ENCODE data around the gene NEFH.

The NEFH gene

GRCh38 chr22:29442976-29443375 lies 37.0 kb upstream of the NEFH start:
- peak; percentile 21 for DNase-seq (ENCODE audit: low read depth)
- TF ChIP-seq CTCF (conservative IDR thresholded peaks at IDR 0.05; ENCODE audit: low read depth, low read length): no peak
- no peak overlapping the region for H3K4me3 ChIP-seq (ENCODE audit: low read depth, low read length)

DNA sequence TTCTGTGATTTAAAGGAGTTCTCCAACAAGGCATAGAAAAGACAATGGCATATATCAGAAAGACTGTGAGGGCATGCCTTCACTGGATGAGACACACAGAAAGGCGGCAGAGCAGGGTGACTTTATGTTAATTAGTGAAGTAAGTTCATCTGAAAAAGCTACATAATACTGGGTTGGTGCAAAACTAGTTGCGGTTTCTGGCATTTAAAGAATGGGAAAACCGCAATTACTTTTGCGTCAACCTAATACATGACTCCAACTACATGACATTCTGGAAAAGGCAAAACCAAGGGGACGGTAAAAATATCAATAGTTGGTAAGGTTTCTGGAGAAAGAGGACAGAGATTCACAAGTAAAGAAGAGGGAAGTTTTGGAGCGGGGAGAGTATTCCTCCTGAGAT lies 36.6 kb upstream of the NEFH start:
- no peak for TF ChIP-seq CTCF (conservative IDR thresholded peaks at IDR 0.05; ENCODE audit: low read depth, low read length)
- H3K4me3 ChIP-seq (ENCODE audit: low read depth, low read length): no peak overlapping the region
- DNase-seq (ENCODE audit: low read depth): peak; percentile 16

GRCh38 chr22:29443861-29444792 lies 35.9 kb upstream of the NEFH start:
- no peak for TF ChIP-seq CTCF (conservative IDR thresholded peaks at IDR 0.05; ENCODE audit: low read depth, low read length)
- DNase-seq (ENCODE audit: low read depth): no peak
- no peak overlapping the region for H3K4me3 ChIP-seq (ENCODE audit: low read depth, low read length)

DNA sequence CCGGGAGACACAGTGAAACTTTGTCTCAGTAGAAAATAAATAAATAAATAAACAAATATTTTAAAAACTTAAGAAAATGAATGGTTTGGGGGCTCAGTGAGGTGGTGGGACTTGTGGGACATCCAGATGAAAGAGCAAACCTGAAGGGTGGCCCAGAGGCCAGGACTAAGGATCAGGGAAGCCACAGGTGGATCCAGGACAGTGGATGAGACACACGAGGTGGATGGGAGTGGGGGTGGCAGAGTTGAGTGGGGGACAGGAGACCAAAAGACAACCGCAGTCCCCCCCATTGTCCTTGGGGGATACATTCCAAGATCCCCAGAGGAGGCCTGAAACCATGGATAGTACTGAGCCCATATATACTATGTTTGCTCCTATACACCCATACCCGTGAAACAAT lies 34.5 kb upstream of the NEFH start:
- DNase-seq (ENCODE audit: low read depth): no peak
- no peak overlapping the region for H3K4me3 ChIP-seq (ENCODE audit: low read depth, low read length)
- no peak for TF ChIP-seq CTCF (conservative IDR thresholded peaks at IDR 0.05; ENCODE audit: low read depth, low read length)

- no peak overlapping the region for H3K4me3 ChIP-seq (ENCODE audit: low read depth, low read length)
- DNase-seq (ENCODE audit: low read depth): no peak
- TF ChIP-seq CTCF (conservative IDR thresholded peaks at IDR 0.05; ENCODE audit: low read depth, low read length): no peak
Measured at GRCh38 chr22:29447906-29448305, 32.1 kb upstream of the NEFH start.

DNA sequence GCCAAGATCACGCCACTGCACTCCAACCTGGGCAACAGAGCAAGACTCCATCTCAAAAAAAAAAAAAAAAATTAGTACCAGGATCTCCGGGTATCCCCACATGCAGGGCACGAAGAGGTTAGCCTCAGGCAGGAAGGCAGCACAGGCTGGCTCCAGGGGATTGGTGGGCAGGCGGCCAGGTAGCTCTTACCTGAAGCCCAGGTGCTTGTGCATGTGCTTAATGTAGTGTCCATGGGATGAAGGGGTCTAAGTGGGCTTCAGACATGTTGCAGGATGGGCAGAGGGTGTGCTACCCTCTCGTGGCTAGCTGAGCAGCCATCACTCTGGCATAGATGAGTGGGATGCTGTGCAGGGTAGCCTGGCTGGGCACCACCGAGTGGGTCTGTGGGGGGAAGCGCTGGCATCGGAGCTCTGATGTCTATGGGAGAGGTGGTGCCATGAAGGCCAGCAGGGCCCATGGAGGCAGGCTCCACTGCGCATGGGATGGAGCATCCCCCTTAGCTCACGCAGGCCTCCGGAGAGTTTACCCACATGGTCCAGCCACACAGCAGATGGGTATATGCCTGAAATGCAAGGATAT lies 30.6 kb upstream of the NEFH start:
- H3K4me3 ChIP-seq (ENCODE audit: low read depth, low read length): no peak overlapping the region
- DNase-seq (ENCODE audit: low read depth): no peak
- no peak for TF ChIP-seq CTCF (conservative IDR thresholded peaks at IDR 0.05; ENCODE audit: low read depth, low read length)

Data from choroid plexus epithelial cell (primary cell).